A549 (cell line): ENCODE measurements around the gene MAPK11.

Source experiments
- CEBPB ChIP-seq, 2 experiments: fragments of >200 bp in 1 of 2; sonication (Bioruptor Twin) in 1 of 2; formaldehyde crosslinking in 1 of 2; IDR thresholded peaks; 2 replicates each; pipeline ENCODE4 v1.6.1; 2012 to 2016
- EP300 ChIP-seq, 2 experiments: fragments of >200 bp; sonication (Bioruptor Twin); formaldehyde crosslinking; IDR thresholded peaks; 2 replicates in 1 of 2; 3 replicates in 1 of 2; pipeline ENCODE4 v1.6.1; 2016 to 2017
- POLR2A ChIP-seq: IDR thresholded peaks from 2 replicates; pipeline ENCODE4 v1.6.1; 2012; ENCODE audit warnings: mild to moderate bottlenecking, low read length
- POLR2AphosphoS2 ChIP-seq: conservative IDR thresholded peaks from 2 replicates; pipeline ENCODE4 v1.6.1; 2012; ENCODE audit warnings: low read length, improper control_type of control experiment, inconsistent platforms
- RCOR1 ChIP-seq: fragments of 150-350 bp; IDR thresholded peaks from 2 replicates; pipeline ENCODE4 v1.6.1; 2014; ENCODE audit warnings: antibody characterized with exemption, low read length, low read depth
- SMC3 ChIP-seq: fragments of >200 bp; sonication (Bioruptor Twin); formaldehyde crosslinking; IDR thresholded peaks from 3 replicates; pipeline ENCODE4 v1.6.1; 2018; ENCODE audit warnings: inconsistent platforms
- TF ChIP-seq, protein P1 (sequence below): fragments of >200 bp; sonication (Bioruptor Twin); formaldehyde crosslinking; IDR thresholded peaks from 3 replicates; pipeline ENCODE4 v1.5.1; 2016
- TF ChIP-seq, protein P2 (sequence below): fragments of 250-450 bp; sonication (Bioruptor Pico); IDR thresholded peaks from 2 replicates; pipeline ENCODE4 v1.5.0; 2021; ENCODE audit warnings: mild to moderate bottlenecking, moderate library complexity, borderline replicate concordance
- TF ChIP-seq, protein P3 (sequence below): IDR thresholded peaks from 2 replicates; pipeline ENCODE4 v1.6.1; 2012; ENCODE audit warnings: low read depth, borderline replicate concordance
- TF ChIP-seq, protein P4 (sequence below): fragments of 200-600 bp; sonication (generic); IDR thresholded peaks from 2 replicates; pipeline ENCODE4 v1.6.1; 2016; ENCODE audit warnings: antibody characterized with exemption, mild to moderate bottlenecking, moderate library complexity
- TF ChIP-seq, protein P5 (sequence below): fragments of >200 bp; sonication (Bioruptor Twin); formaldehyde crosslinking; IDR thresholded peaks from 3 replicates; pipeline ENCODE4 v1.6.1; 2016
- TF ChIP-seq, protein P6 (sequence below): fragments of 450-650 bp; IDR thresholded peaks from 2 replicates; pipeline ENCODE4 v1.6.1; 2014; ENCODE audit warnings: antibody characterized with exemption
- TF ChIP-seq, protein P7 (sequence below): IDR thresholded peaks from 2 replicates; pipeline ENCODE4 v1.6.1; 2012

DNA sequence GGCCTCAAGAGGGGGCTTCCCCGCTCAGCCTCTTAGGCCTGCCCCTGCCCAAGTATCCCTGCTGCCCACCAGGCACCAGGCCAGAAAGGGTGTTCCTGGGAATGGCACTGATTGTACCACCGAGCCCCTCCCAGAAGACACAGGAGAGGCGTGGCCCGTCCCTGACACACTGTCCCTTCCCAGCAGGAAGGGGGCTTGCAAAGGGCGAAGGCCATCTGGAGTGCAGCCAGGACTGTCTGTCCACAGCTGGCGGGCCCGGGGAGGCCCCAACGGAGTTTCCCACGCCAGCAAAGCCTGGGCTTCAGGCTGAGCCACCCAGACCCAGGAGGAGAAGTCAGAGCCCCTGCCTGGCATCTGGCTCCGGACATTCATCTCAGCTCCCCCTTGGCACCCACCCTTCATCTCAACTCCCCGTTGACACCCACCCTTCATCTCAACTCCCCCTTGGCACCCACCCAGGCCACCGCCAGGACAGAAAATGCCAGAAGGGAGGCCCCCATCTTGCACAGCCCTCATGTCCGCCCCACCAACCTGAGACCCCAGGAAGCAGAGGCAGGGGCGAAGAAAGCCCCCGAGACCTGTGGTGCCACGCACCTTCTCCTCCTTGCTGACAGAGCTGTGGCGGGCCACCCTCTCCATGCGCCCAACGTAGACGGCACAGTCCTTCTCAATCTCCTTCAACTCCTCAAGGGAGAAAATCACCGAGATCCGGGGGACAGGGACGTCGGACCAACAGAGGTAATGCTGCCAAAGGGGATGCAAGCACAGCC, 44.8 kb downstream of the MAPK11 start:
- TF ChIP-seq, protein P1, sequence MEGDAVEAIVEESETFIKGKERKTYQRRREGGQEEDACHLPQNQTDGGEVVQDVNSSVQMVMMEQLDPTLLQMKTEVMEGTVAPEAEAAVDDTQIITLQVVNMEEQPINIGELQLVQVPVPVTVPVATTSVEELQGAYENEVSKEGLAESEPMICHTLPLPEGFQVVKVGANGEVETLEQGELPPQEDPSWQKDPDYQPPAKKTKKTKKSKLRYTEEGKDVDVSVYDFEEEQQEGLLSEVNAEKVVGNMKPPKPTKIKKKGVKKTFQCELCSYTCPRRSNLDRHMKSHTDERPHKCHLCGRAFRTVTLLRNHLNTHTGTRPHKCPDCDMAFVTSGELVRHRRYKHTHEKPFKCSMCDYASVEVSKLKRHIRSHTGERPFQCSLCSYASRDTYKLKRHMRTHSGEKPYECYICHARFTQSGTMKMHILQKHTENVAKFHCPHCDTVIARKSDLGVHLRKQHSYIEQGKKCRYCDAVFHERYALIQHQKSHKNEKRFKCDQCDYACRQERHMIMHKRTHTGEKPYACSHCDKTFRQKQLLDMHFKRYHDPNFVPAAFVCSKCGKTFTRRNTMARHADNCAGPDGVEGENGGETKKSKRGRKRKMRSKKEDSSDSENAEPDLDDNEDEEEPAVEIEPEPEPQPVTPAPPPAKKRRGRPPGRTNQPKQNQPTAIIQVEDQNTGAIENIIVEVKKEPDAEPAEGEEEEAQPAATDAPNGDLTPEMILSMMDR = no peak
- TF ChIP-seq, protein P2, sequence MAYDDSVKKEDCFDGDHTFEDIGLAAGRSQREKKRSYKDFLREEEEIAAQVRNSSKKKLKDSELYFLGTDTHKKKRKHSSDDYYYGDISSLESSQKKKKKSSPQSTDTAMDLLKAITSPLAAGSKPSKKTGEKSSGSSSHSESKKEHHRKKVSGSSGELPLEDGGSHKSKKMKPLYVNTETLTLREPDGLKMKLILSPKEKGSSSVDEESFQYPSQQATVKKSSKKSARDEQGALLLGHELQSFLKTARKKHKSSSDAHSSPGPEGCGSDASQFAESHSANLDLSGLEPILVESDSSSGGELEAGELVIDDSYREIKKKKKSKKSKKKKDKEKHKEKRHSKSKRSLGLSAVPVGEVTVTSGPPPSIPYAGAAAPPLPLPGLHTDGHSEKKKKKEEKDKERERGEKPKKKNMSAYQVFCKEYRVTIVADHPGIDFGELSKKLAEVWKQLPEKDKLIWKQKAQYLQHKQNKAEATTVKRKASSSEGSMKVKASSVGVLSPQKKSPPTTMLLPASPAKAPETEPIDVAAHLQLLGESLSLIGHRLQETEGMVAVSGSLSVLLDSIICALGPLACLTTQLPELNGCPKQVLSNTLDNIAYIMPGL (CRISPR knock-in tag) = no peak
- TF ChIP-seq RCOR1 (no peak), CEBPB (IDR thresholded peaks at IDR 0.05) (no peak), EP300 (IDR thresholded peaks at IDR 0.05) (no peak), POLR2AphosphoS2 (no peak), POLR2A (no peak), SMC3 (no peak)
- TF ChIP-seq, protein P3, sequence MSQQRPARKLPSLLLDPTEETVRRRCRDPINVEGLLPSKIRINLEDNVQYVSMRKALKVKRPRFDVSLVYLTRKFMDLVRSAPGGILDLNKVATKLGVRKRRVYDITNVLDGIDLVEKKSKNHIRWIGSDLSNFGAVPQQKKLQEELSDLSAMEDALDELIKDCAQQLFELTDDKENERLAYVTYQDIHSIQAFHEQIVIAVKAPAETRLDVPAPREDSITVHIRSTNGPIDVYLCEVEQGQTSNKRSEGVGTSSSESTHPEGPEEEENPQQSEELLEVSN = no peak
- TF ChIP-seq, protein P4, sequence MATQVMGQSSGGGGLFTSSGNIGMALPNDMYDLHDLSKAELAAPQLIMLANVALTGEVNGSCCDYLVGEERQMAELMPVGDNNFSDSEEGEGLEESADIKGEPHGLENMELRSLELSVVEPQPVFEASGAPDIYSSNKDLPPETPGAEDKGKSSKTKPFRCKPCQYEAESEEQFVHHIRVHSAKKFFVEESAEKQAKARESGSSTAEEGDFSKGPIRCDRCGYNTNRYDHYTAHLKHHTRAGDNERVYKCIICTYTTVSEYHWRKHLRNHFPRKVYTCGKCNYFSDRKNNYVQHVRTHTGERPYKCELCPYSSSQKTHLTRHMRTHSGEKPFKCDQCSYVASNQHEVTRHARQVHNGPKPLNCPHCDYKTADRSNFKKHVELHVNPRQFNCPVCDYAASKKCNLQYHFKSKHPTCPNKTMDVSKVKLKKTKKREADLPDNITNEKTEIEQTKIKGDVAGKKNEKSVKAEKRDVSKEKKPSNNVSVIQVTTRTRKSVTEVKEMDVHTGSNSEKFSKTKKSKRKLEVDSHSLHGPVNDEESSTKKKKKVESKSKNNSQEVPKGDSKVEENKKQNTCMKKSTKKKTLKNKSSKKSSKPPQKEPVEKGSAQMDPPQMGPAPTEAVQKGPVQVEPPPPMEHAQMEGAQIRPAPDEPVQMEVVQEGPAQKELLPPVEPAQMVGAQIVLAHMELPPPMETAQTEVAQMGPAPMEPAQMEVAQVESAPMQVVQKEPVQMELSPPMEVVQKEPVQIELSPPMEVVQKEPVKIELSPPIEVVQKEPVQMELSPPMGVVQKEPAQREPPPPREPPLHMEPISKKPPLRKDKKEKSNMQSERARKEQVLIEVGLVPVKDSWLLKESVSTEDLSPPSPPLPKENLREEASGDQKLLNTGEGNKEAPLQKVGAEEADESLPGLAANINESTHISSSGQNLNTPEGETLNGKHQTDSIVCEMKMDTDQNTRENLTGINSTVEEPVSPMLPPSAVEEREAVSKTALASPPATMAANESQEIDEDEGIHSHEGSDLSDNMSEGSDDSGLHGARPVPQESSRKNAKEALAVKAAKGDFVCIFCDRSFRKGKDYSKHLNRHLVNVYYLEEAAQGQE = no peak
- TF ChIP-seq, protein P5, sequence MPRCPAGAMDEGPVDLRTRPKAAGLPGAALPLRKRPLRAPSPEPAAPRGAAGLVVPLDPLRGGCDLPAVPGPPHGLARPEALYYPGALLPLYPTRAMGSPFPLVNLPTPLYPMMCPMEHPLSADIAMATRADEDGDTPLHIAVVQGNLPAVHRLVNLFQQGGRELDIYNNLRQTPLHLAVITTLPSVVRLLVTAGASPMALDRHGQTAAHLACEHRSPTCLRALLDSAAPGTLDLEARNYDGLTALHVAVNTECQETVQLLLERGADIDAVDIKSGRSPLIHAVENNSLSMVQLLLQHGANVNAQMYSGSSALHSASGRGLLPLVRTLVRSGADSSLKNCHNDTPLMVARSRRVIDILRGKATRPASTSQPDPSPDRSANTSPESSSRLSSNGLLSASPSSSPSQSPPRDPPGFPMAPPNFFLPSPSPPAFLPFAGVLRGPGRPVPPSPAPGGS = no peak
- TF ChIP-seq, protein P6, sequence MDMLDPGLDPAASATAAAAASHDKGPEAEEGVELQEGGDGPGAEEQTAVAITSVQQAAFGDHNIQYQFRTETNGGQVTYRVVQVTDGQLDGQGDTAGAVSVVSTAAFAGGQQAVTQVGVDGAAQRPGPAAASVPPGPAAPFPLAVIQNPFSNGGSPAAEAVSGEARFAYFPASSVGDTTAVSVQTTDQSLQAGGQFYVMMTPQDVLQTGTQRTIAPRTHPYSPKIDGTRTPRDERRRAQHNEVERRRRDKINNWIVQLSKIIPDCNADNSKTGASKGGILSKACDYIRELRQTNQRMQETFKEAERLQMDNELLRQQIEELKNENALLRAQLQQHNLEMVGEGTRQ = no peak
- TF ChIP-seq, protein P7, sequence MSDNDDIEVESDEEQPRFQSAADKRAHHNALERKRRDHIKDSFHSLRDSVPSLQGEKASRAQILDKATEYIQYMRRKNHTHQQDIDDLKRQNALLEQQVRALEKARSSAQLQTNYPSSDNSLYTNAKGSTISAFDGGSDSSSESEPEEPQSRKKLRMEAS = no peak
